Endothelial cell (in vitro differentiated cells): ENCODE measurements around the gene ENHO. TPM values are rescaled to one million over a fixed set of nuclear protein-coding genes. Genes with fewer than 3 reads are reported as not detected.

Source experiments
- DNase-seq: peaks from one replicate; pipeline ENCODE4 v3.0.0; 2021; ENCODE audit warnings: low spot score
- H3K27ac Mint-ChIP-seq: one replicate; pipeline ENCODE4 v1.8.0; 2021; ENCODE audit warnings: mixed read lengths, inconsistent platforms; ENCODE audit not compliant: unreplicated experiment
- H3K27me3 Mint-ChIP-seq: one replicate; pipeline ENCODE4 v1.8.0; 2021; ENCODE audit warnings: mild to moderate bottlenecking, moderate library complexity, mixed read lengths, inconsistent platforms; ENCODE audit not compliant: unreplicated experiment
- H3K36me3 Mint-ChIP-seq: one replicate; pipeline ENCODE4 v1.8.0; 2021; ENCODE audit warnings: mild to moderate bottlenecking, low read depth, mixed read lengths, inconsistent platforms; ENCODE audit not compliant: unreplicated experiment
- H3K4me1 Mint-ChIP-seq: one replicate; pipeline ENCODE4 v1.8.0; 2021; ENCODE audit warnings: mild to moderate bottlenecking, mixed read lengths, inconsistent platforms; ENCODE audit not compliant: unreplicated experiment
- H3K4me3 Mint-ChIP-seq: one replicate; pipeline ENCODE4 v1.8.0; 2021; ENCODE audit warnings: mild to moderate bottlenecking, mixed read lengths, inconsistent platforms; ENCODE audit not compliant: unreplicated experiment
- H3K9me3 Mint-ChIP-seq: one replicate; pipeline ENCODE4 v1.8.0; 2021; ENCODE audit warnings: mixed read lengths, inconsistent platforms; ENCODE audit not compliant: unreplicated experiment
- CTCF ChIP-seq: fragments of 200-600 bp; sonication (generic); IDR thresholded peaks from one replicate; pipeline ENCODE4 v1.5.0; 2021; ENCODE audit warnings: antibody characterized with exemption; ENCODE audit not compliant: unreplicated experiment
- total RNA-seq: library from RNA; stranded (reverse); fragmentation: NEBNext Ultra II Directional; extraction: Animal tissue kit (Norgen Biotek cat#: 25700); gene quantifications from one replicate; pipeline ENCODE4 v1.2.1, GENCODE V29; 2021; ENCODE audit not compliant: unreplicated experiment

The ENHO gene
- total RNA-seq, 1 donor from 2014 or later = 4.1 TPM

GRCh38 chr9:34564617-34565016, 41.8 kb upstream of the ENHO start:
- Mint-ChIP-seq H3K4me3 (no peak overlapping the region), H3K27ac (no peak overlapping the region), H3K36me3 (peaks cover 6% of the 10 kb centered on the region), H3K9me3 (no peaks in the 10 kb centered on the region), H3K4me1 (peaks cover 34% of the 10 kb centered on the region), H3K27me3 (peaks cover 20% of the 10 kb centered on the region)
- no peak for TF ChIP-seq CTCF
- DNase-seq = no peak

- DNase-seq = no peak
- H3K27me3 Mint-ChIP-seq = peaks cover 22% of the 10 kb centered on the region
- peaks cover 6% of the 10 kb centered on the region for H3K36me3 Mint-ChIP-seq
- peaks cover 44% of the 10 kb centered on the region for H3K4me1 Mint-ChIP-seq
- TF ChIP-seq CTCF = no peak
- H3K4me3 Mint-ChIP-seq = no peak overlapping the region
- H3K9me3 Mint-ChIP-seq = no peaks in the 10 kb centered on the region
- no peak overlapping the region for H3K27ac Mint-ChIP-seq
These were observed 40.5 kb upstream of the ENHO start for GRCh38 chr9:34563262-34563661.

DNA sequence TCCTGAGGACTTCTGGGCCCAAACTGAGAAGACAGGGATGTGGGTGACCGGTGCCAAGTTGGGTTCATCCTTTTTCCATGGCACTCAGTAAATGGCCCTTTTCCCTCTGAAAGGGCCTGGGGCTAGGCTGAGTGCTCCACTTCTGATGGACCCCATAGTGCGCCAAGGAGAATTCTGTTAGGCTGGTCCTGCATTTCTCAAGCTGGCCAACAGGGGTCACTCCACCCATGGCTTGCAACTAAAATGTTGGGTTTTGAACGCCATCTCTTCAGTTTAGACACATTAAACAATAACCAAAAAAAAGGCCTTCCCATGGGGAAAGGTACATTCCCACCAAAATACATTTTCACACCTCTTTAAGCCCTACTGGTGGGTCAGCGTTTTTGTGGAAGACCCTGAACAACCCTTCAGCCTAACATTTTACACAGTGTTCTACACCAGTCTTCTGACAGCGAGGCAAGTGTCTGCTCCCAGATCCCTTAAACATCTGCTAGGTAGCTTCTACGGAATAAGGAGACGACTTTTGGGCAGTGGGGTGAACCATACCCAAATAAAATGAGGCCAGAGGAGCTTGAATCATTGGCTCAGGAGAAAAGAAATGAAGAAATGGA, 39.5 kb upstream of the ENHO start:
- Mint-ChIP-seq H3K9me3 (no peaks in the 10 kb centered on the region), H3K27me3 (peaks cover 23% of the 10 kb centered on the region), H3K4me3 (no peak overlapping the region), H3K36me3 (peaks cover 6% of the 10 kb centered on the region), H3K4me1 (peaks cover 44% of the 10 kb centered on the region), H3K27ac (no peak overlapping the region)
- DNase-seq = no peak
- TF ChIP-seq CTCF = peak; percentile 91

- no peak for DNase-seq
- Mint-ChIP-seq H3K9me3 (no peaks in the 10 kb centered on the region), H3K27me3 (peaks cover 22% of the 10 kb centered on the region), H3K36me3 (no peaks in the 10 kb centered on the region), H3K4me1 (peaks cover 40% of the 10 kb centered on the region), H3K27ac (no peak overlapping the region), H3K4me3 (no peak overlapping the region)
- TF ChIP-seq CTCF = no peak
These were observed 37.9 kb upstream of the ENHO start for GRCh38 chr9:34560599-34561214.
